HEK293T (cell line): ENCODE data around the gene ACOXL.
A peak's percentile ranks its signal among the peaks of the same experiment; 100 is the strongest.

Source experiments
- CTCF ChIA-PET: fragments of 350-600 bp; formaldehyde crosslinking; extraction: SDS; loops from one replicate; lab custom pipeline; 2021; ENCODE audit warnings: antibody characterized with exemption, inconsistent platforms; lab: Yijun Ruan, JAX
- POLR2A ChIA-PET: fragments of 350-600 bp; formaldehyde crosslinking; extraction: SDS; loops from one replicate; lab custom pipeline; 2020; ENCODE audit warnings: antibody characterized with exemption, inconsistent platforms; lab: Yijun Ruan, JAX
- DNase-seq: peaks from one replicate; pipeline ENCODE4 v3.0.0; 2012; ENCODE audit warnings: mixed read lengths; ENCODE audit errors: extremely low spot score
- ARNT ChIP-seq: fragments of 450-650 bp; IDR thresholded peaks from 2 replicates; pipeline ENCODE4 v1.6.1; 2017; ENCODE audit warnings: mild to moderate bottlenecking
- BHLHE40 ChIP-seq: fragments of 450-650 bp; IDR thresholded peaks from 2 replicates; pipeline ENCODE4 v1.6.1; 2016; ENCODE audit warnings: mild to moderate bottlenecking, moderate library complexity, borderline replicate concordance
- CTBP1 ChIP-seq: fragments of 450-650 bp; IDR thresholded peaks from 2 replicates; pipeline ENCODE4 v1.6.1; 2016; ENCODE audit warnings: borderline replicate concordance
- ELF4 ChIP-seq: fragments of 450-650 bp; IDR thresholded peaks from 2 replicates; pipeline ENCODE4 v1.6.1; 2017; ENCODE audit warnings: antibody characterized with exemption
- FOXA1 ChIP-seq: fragments of 450-650 bp; IDR thresholded peaks from 2 replicates; pipeline ENCODE4 v1.6.1; 2016; ENCODE audit warnings: mild to moderate bottlenecking
- FOXK2 ChIP-seq: fragments of 450-650 bp; IDR thresholded peaks from 2 replicates; pipeline ENCODE4 v1.6.1; 2016; ENCODE audit warnings: mild to moderate bottlenecking
- FOXM1 ChIP-seq: fragments of 450-650 bp; IDR thresholded peaks from 2 replicates; pipeline ENCODE4 v1.6.1; 2017; ENCODE audit warnings: mild to moderate bottlenecking, borderline replicate concordance
- HDGF ChIP-seq: fragments of 450-650 bp; IDR thresholded peaks from 2 replicates; pipeline ENCODE4 v1.6.1; 2017; ENCODE audit warnings: antibody characterized with exemption, borderline replicate concordance
- L3MBTL2 ChIP-seq: fragments of 450-650 bp; conservative IDR thresholded peaks from 2 replicates; pipeline ENCODE4 v1.6.1; 2016; ENCODE audit warnings: mild to moderate bottlenecking
- LEF1 ChIP-seq: fragments of 450-650 bp; IDR thresholded peaks from 2 replicates; pipeline ENCODE4 v1.6.1; 2017; ENCODE audit warnings: mild to moderate bottlenecking, borderline replicate concordance
- NFRKB ChIP-seq: fragments of 450-650 bp; IDR thresholded peaks from 2 replicates; pipeline ENCODE4 v1.6.1; 2016; ENCODE audit warnings: mild to moderate bottlenecking, moderate library complexity
- PKNOX1 ChIP-seq: fragments of 450-650 bp; IDR thresholded peaks from 2 replicates; pipeline ENCODE4 v1.6.1; 2016
- SP1 ChIP-seq: fragments of 450-650 bp; IDR thresholded peaks from 2 replicates; pipeline ENCODE4 v1.6.1; 2017
- SUZ12 ChIP-seq: fragments of 450-650 bp; IDR thresholded peaks from 2 replicates; pipeline ENCODE4 v1.6.1; 2016; ENCODE audit warnings: mild to moderate bottlenecking
- TARDBP ChIP-seq: fragments of 450-650 bp; IDR thresholded peaks from 2 replicates; pipeline ENCODE4 v1.6.1; 2016
- ZNF384 ChIP-seq: fragments of 450-650 bp; IDR thresholded peaks from 2 replicates; pipeline ENCODE4 v1.6.1; 2016

ACOXL gene

GRCh38 chr2:111095434-111095833 lies 363.1 kb downstream of the ACOXL start:
- DNase-seq = no peak
- POLR2A ChIA-PET = no interaction called here
- CTCF ChIA-PET = interaction anchor here (0.6 to 0.9 kb wide), 2 partner anchors 263 to 584 kb away, joined by 3 to 5 read pairs; no protein-coding TSS in a partner anchor
- TF ChIP-seq LEF1 (no peak), NFRKB (no peak), FOXK2 (no peak), FOXA1 (no peak), SUZ12 (no peak), CTBP1 (no peak), ARNT (no peak), FOXM1 (no peak), BHLHE40 (no peak), HDGF (no peak), ELF4 (no peak), PKNOX1 (no peak), ZNF384 (no peak), TARDBP (no peak)

- ChIA-PET CTCF (no interaction called here), POLR2A (no interaction called here)
- DNase-seq = no peak
- TF ChIP-seq ELF4 (no peak), LEF1 (no peak), TARDBP (no peak), L3MBTL2 (no peak), ARNT (no peak), FOXK2 (no peak)
Measured at GRCh38 chr2:111099402-111099801, 367.0 kb downstream of the ACOXL start.

GRCh38 chr2:111100087-111100764 lies 367.9 kb downstream of the ACOXL start:
- DNase-seq = no peak
- ChIA-PET CTCF (interaction anchor here (0.6 to 0.7 kb wide), 2 partner anchors 79 to 156 kb away, joined by 3 to 5 read pairs; no protein-coding TSS in a partner anchor), POLR2A (no interaction called here)
- TF ChIP-seq FOXM1 (no peak), TARDBP (no peak), LEF1 (no peak), FOXA1 (no peak), ELF4 (no peak), SUZ12 (no peak), CTBP1 (no peak), HDGF (no peak), BHLHE40 (no peak), ZNF384 (no peak), PKNOX1 (no peak), NFRKB (no peak), L3MBTL2 (no peak), FOXK2 (no peak)

- POLR2A ChIA-PET = no interaction called here
- DNase-seq = no peak
- peak; percentile 51; the same call in 1 of the 2 replicates for TF ChIP-seq PKNOX1
- no peak for TF ChIP-seq TARDBP
- CTCF ChIA-PET = interaction anchor here (0.6 to 0.7 kb wide), 2 partner anchors 78 to 157 kb away, joined by 3 to 5 read pairs; no protein-coding TSS in a partner anchor
Measured at GRCh38 chr2:111100765-111101162, 368.4 kb downstream of the ACOXL start.

GRCh38 chr2:111101592-111101991 lies 369.2 kb downstream of the ACOXL start:
- DNase-seq = no peak
- ChIA-PET CTCF (no interaction called here), POLR2A (no interaction called here)
- TF ChIP-seq CTBP1 (no peak), FOXK2 (no peak), FOXA1 (no peak), BHLHE40 (no peak), HDGF (no peak), L3MBTL2 (no peak)

- CTCF ChIA-PET = no interaction called here
- no peak for TF ChIP-seq FOXM1
- no peak for TF ChIP-seq L3MBTL2
- no peak for TF ChIP-seq ARNT
- no peak for TF ChIP-seq FOXK2
- no peak for TF ChIP-seq FOXA1
- no peak for TF ChIP-seq ZNF384
- TF ChIP-seq TARDBP = no peak
- TF ChIP-seq SP1 = no peak
- TF ChIP-seq HDGF = no peak
- no peak for DNase-seq
- POLR2A ChIA-PET = no interaction called here
Measured at GRCh38 chr2:111102216-111102615, 369.8 kb downstream of the ACOXL start.

- ChIA-PET POLR2A (no interaction called here), CTCF (no interaction called here)
- DNase-seq = no peak
- no peak for TF ChIP-seq CTBP1
- no peak for TF ChIP-seq SUZ12
- no peak for TF ChIP-seq ZNF384
- no peak for TF ChIP-seq HDGF
- TF ChIP-seq BHLHE40 = no peak
- TF ChIP-seq ARNT = no peak
- TF ChIP-seq LEF1 = no peak
- no peak for TF ChIP-seq FOXM1
- no peak for TF ChIP-seq SP1
- TF ChIP-seq PKNOX1 = no peak
- TF ChIP-seq ELF4 = no peak
Measured at GRCh38 chr2:111105926-111106325, 373.6 kb downstream of the ACOXL start.
